HG02840 (cell line): ENCODE data around the gene NTM.
"Not testable (repeated sequence)": the region's sequence is repeated elsewhere in the genome, so short reads cannot be mapped to it uniquely, and the experiment has no call there.

Experiments used
- ATAC-seq: cut with Tn5 transposase; IDR thresholded peaks from one replicate; pipeline ENCODE4 v1.9.1; 2021; ENCODE audit warnings: mild to moderate bottlenecking, moderate library complexity, moderate number of reproducible peaks; ENCODE audit not compliant: unreplicated experiment, low FRiP score

NTM gene

GRCh38 chr11:132043714-132044113, 673.3 kb downstream of the NTM start:
- no peak for ATAC-seq

- no peak for ATAC-seq
Observed at GRCh38 chr11:132045107-132045506, 674.7 kb downstream of the NTM start.

GRCh38 chr11:132046288-132046865, 676.0 kb downstream of the NTM start:
- no peak for ATAC-seq

- no peak for ATAC-seq
Observed at GRCh38 chr11:132047167-132047566, 676.8 kb downstream of the NTM start.

GRCh38 chr11:132048040-132048439, 677.6 kb downstream of the NTM start:
- no peak for ATAC-seq

GRCh38 chr11:132049205-132049604, 678.8 kb downstream of the NTM start:
- no peak for ATAC-seq

- ATAC-seq, result no peak
Observed at GRCh38 chr11:132050049-132050448, 679.6 kb downstream of the NTM start.

GRCh38 chr11:132050577-132051165, 680.3 kb downstream of the NTM start:
- ATAC-seq, result no peak

GRCh38 chr11:132051704-132052103, 681.3 kb downstream of the NTM start:
- no peak for ATAC-seq

- no peak for ATAC-seq
Observed at GRCh38 chr11:132052342-132052741, 681.9 kb downstream of the NTM start.

GRCh38 chr11:132052904-132053303, 682.5 kb downstream of the NTM start:
- no peak for ATAC-seq

- ATAC-seq, result no peak
Observed at GRCh38 chr11:132054822-132055221, 684.4 kb downstream of the NTM start.

GRCh38 chr11:132055296-132055695, 684.9 kb downstream of the NTM start:
- ATAC-seq, result no peak

- ATAC-seq, result no peak
Observed at GRCh38 chr11:132056689-132057088, 686.3 kb downstream of the NTM start.

- ATAC-seq, result no peak
Observed at GRCh38 chr11:132057266-132057665, 686.9 kb downstream of the NTM start.

- no peak for ATAC-seq
Observed at GRCh38 chr11:132058211-132058772, 687.9 kb downstream of the NTM start.

GRCh38 chr11:132060567-132060966, 690.2 kb downstream of the NTM start:
- ATAC-seq, result no peak

- ATAC-seq, result no peak
Observed at GRCh38 chr11:132062031-132062430, 691.6 kb downstream of the NTM start.

GRCh38 chr11:132062541-132062940, 692.1 kb downstream of the NTM start:
- ATAC-seq, result no peak

GRCh38 chr11:132064987-132065620, 694.7 kb downstream of the NTM start:
- ATAC-seq, result no peak

GRCh38 chr11:132068556-132068955, 698.1 kb downstream of the NTM start:
- no peak for ATAC-seq

GRCh38 chr11:132069593-132069992, 699.2 kb downstream of the NTM start:
- not testable (repeated sequence) for ATAC-seq
